H1 (cell line): ENCODE measurements around the gene ARHGAP6. TPM values are rescaled to one million over a fixed set of nuclear protein-coding genes. Genes with fewer than 3 reads are reported as not detected.

Source experiments
- CTCF ChIA-PET: fragments of 300-600 bp; sonication (Branson Sonifier 250); formaldehyde crosslinking; loops from one replicate; lab custom pipeline; 2021; ENCODE audit not compliant: partially characterized antibody; lab: Charles Lee
- POLR2A ChIA-PET: fragments of 300-600 bp; sonication (Branson Sonifier 250); formaldehyde crosslinking; loops from one replicate; lab custom pipeline; 2021; ENCODE audit warnings: inconsistent platforms; ENCODE audit not compliant: partially characterized antibody; lab: Charles Lee
- DNase-seq, 2 experiments: peaks; one replicate each; pipeline versions ENCODE4 v3.0.0 to v3.0.0-alpha.2; 2010 to 2022; ENCODE audit warnings: low spot score in 2 of 2, low read depth in 1 of 2, mixed read lengths in 1 of 2
- FAIRE-seq: peaks from 2 replicates; lab custom pipeline; 2011; peaks lifted over from hg19 to GRCh38; lab: Jason Lieb, UNC
- H2AFZ ChIP-seq: 2 replicates; pipeline ENCODE4 v1.8.1; 2012; ENCODE audit warnings: low read length, inconsistent platforms
- H2AK5ac ChIP-seq: 2 replicates; pipeline ENCODE4 v1.6.1; 2013; ENCODE audit warnings: low read depth, low read length
- H2BK120ac ChIP-seq: replicated peaks from 2 replicates; pipeline ENCODE3; 2013; ENCODE audit warnings: low read depth, low read length, inconsistent platforms
- H2BK12ac ChIP-seq: 2 replicates; pipeline ENCODE4 v1.6.1; 2013; ENCODE audit warnings: low read depth, low read length
- H2BK15ac ChIP-seq: 2 replicates; pipeline ENCODE4 v1.6.1; 2013; ENCODE audit warnings: low read length
- H2BK20ac ChIP-seq: 2 replicates; pipeline ENCODE4 v1.6.1; 2013; ENCODE audit warnings: low read length
- H2BK5ac ChIP-seq: 2 replicates; pipeline ENCODE4 v1.6.1; 2013; ENCODE audit warnings: low read depth, low read length
- H3K14ac ChIP-seq: 2 replicates; pipeline ENCODE4 v1.6.1; 2013; ENCODE audit warnings: inconsistent platforms; ENCODE audit not compliant: insufficient read length
- H3K18ac ChIP-seq: 2 replicates; pipeline ENCODE4 v1.6.1; 2013; ENCODE audit warnings: low read length; ENCODE audit errors: extremely low read depth
- H3K23ac ChIP-seq: 2 replicates; pipeline ENCODE4 v1.6.1; 2013; ENCODE audit warnings: inconsistent platforms; ENCODE audit not compliant: insufficient read length
- H3K23me2 ChIP-seq: 2 replicates; pipeline ENCODE4 v1.6.1; 2013; ENCODE audit warnings: low read depth, low read length
- H3K27ac ChIP-seq: 2 replicates; pipeline ENCODE4 v1.6.1; 2011; ENCODE audit warnings: low read depth, low read length, inconsistent platforms
- H3K27me3 ChIP-seq, 4 experiments: replicated peaks in 1 of 4; 1 replicate in 1 of 4; 2 replicates in 3 of 4; pipeline versions ENCODE4 v1.6.1 to v1.8.1; 2011 to 2013; ENCODE audit warnings: low read length in 3 of 4, mild to moderate bottlenecking in 3 of 4, inconsistent platforms in 2 of 4, mixed read lengths in 2 of 4, moderate library complexity in 1 of 4; ENCODE audit not compliant: control insufficient read depth in 3 of 4, insufficient read depth in 3 of 4; ENCODE audit errors: extremely low read depth in 1 of 4
- H3K36me3 ChIP-seq, 4 experiments: 2 replicates each; pipeline versions ENCODE4 v1.6.1 to v1.8.1; 2011 to 2013; ENCODE audit warnings: mild to moderate bottlenecking in 4 of 4, low read length in 3 of 4, moderate library complexity in 2 of 4, control low read depth in 1 of 4, inconsistent platforms in 1 of 4; ENCODE audit not compliant: insufficient read depth in 4 of 4, control insufficient read depth in 2 of 4
- H3K4ac ChIP-seq: replicated peaks from 2 replicates; pipeline ENCODE3; 2013; ENCODE audit warnings: low read length, low read depth, mixed read lengths, inconsistent platforms; ENCODE audit not compliant: insufficient read length
- H3K4me1 ChIP-seq, 4 experiments: replicated peaks in 1 of 4; 1 replicate in 1 of 4; 2 replicates in 3 of 4; pipeline versions ENCODE4 v1.6.1 to v1.8.1; 2011 to 2013; ENCODE audit warnings: low read length in 3 of 4, inconsistent platforms in 2 of 4, mixed read lengths in 1 of 4; ENCODE audit not compliant: insufficient read depth in 4 of 4, control insufficient read depth in 3 of 4
- H3K4me2 ChIP-seq, 2 experiments: 2 replicates each; pipeline versions ENCODE4 v1.6.1 to v1.8.1; 2011 to 2013; ENCODE audit warnings: low read depth in 2 of 2, low read length in 2 of 2, control low read depth in 1 of 2, inconsistent platforms in 1 of 2, mild to moderate bottlenecking in 1 of 2; ENCODE audit not compliant: insufficient read depth in 1 of 2
- H3K4me3 ChIP-seq, 4 experiments: fragments of 200-600, 300-600 bp in 1 of 4; sonication (generic), shearing (Covaris generic), sonication (Bioruptor Twin) in 1 of 4; 2 replicates each; pipeline versions ENCODE4 v1.5.1 to v1.8.1; 2011 to 2016; ENCODE audit warnings: low read length in 4 of 4, low read depth in 3 of 4, control low read depth in 2 of 4, inconsistent platforms in 2 of 4, mild to moderate bottlenecking in 2 of 4, mixed read lengths in 1 of 4, moderate library complexity in 1 of 4; ENCODE audit not compliant: insufficient read depth in 2 of 4; ENCODE audit errors: extremely low read depth in 1 of 4
- H3K56ac ChIP-seq: replicated peaks from 2 replicates; pipeline ENCODE3; 2013; ENCODE audit warnings: low read depth, mild to moderate bottlenecking, mixed read lengths, low read length, inconsistent platforms; ENCODE audit not compliant: insufficient read length
- H3K79me1 ChIP-seq: 2 replicates; pipeline ENCODE4 v1.6.1; 2013; ENCODE audit warnings: low read depth, low read length, control low read depth
- H3K79me2 ChIP-seq, 2 experiments: 2 replicates each; pipeline versions ENCODE4 v1.6.1 to v1.8.1; 2012 to 2013; ENCODE audit warnings: low read length in 2 of 2, mild to moderate bottlenecking in 2 of 2, inconsistent platforms in 1 of 2; ENCODE audit not compliant: insufficient read depth in 2 of 2, control insufficient read depth in 1 of 2
- H3K9ac ChIP-seq, 4 experiments: replicated peaks in 1 of 4; 1 replicate in 1 of 4; 2 replicates in 3 of 4; pipeline versions ENCODE4 v1.6.1 to v1.8.1; 2011 to 2013; ENCODE audit warnings: low read depth in 3 of 4, low read length in 3 of 4, control low read depth in 2 of 4, mild to moderate bottlenecking in 2 of 4, moderate library complexity in 2 of 4, inconsistent platforms in 1 of 4; ENCODE audit errors: extremely low read depth in 1 of 4
- H3K9me3 ChIP-seq, 2 experiments: 2 replicates each; pipeline versions ENCODE4 v1.6.1 to v1.8.1; 2012 to 2013; ENCODE audit warnings: mild to moderate bottlenecking in 2 of 2, moderate library complexity in 2 of 2, control low read depth in 1 of 2, inconsistent platforms in 1 of 2, low read depth in 1 of 2, low read length in 1 of 2, mixed read lengths in 1 of 2; ENCODE audit not compliant: insufficient read depth in 2 of 2
- H4K20me1 ChIP-seq, 2 experiments: replicated peaks in 1 of 2; 2 replicates each; pipeline versions ENCODE3 to v1.8.1; 2011 to 2013; ENCODE audit warnings: inconsistent platforms in 2 of 2, low read length in 2 of 2, mild to moderate bottlenecking in 1 of 2; ENCODE audit not compliant: insufficient read depth in 2 of 2, control insufficient read depth in 1 of 2
- H4K5ac ChIP-seq: 2 replicates; pipeline ENCODE4 v1.6.1; 2013; ENCODE audit warnings: low read length, low read depth, mixed read lengths, inconsistent platforms; ENCODE audit not compliant: insufficient read length
- H4K8ac ChIP-seq: 2 replicates; pipeline ENCODE4 v1.8.0; 2013; ENCODE audit warnings: mild to moderate bottlenecking, moderate library complexity, low read length, inconsistent platforms; ENCODE audit not compliant: insufficient read depth; ENCODE audit errors: extremely low read depth
- H4K91ac ChIP-seq: replicated peaks from 2 replicates; pipeline ENCODE3; 2013; ENCODE audit warnings: low read length, mixed read lengths, inconsistent platforms; ENCODE audit not compliant: insufficient read length
- BRCA1 ChIP-seq: IDR thresholded peaks from 2 replicates; pipeline ENCODE4 v1.6.1; 2012; ENCODE audit warnings: low read depth, low read length, improper control_type of control experiment
- CEBPB ChIP-seq: IDR thresholded peaks from 2 replicates; pipeline ENCODE4 v1.6.1; 2012; ENCODE audit warnings: low read depth, low read length
- MAFK ChIP-seq: IDR thresholded peaks from 2 replicates; pipeline ENCODE4 v1.6.1; 2012; ENCODE audit warnings: low read depth, mild to moderate bottlenecking, improper control_type of control experiment, low read length
- MAX ChIP-seq: IDR thresholded peaks from 2 replicates; pipeline ENCODE4 v1.6.1; 2012; ENCODE audit warnings: inconsistent platforms
- NANOG ChIP-seq: IDR thresholded peaks from 2 replicates; pipeline ENCODE4 v1.6.1; 2011; ENCODE audit warnings: low read length, low read depth, mild to moderate bottlenecking, inconsistent platforms; ENCODE audit not compliant: insufficient read depth, poor library complexity, severe bottlenecking
- RFX5 ChIP-seq: IDR thresholded peaks from 2 replicates; pipeline ENCODE4 v1.6.1; 2011; ENCODE audit warnings: low read depth, low read length, improper control_type of control experiment, borderline replicate concordance
- RNF2 ChIP-seq: fragments of 200-900, 300-1000 bp; sonication (generic); IDR thresholded peaks from 2 replicates; pipeline ENCODE4 v1.7.1; 2016; ENCODE audit warnings: borderline replicate concordance, low read depth, mild to moderate bottlenecking, antibody characterized with exemption, low read length; ENCODE audit not compliant: poor library complexity, severe bottlenecking; ENCODE audit errors: missing control alignments
- TEAD4 ChIP-seq: IDR thresholded peaks from 2 replicates; pipeline ENCODE4 v1.6.1; 2012; ENCODE audit warnings: low read depth, low read length, inconsistent platforms, mixed read lengths
- WGBS, 2 experiments: shearing (Covaris generic) in 1 of 2; methylation state at CpG; one replicate each; pipeline versions ENCODE4 v1.1.6 to v1.1.7; 2013 to 2015; ENCODE audit warnings: low lambda C conversion rate in 2 of 2, mixed read lengths in 2 of 2, inconsistent platforms in 1 of 2, low coverage in 1 of 2, missing lambda C conversion rate in 1 of 2; ENCODE audit not compliant: insufficient replicate concordance in 2 of 2, insufficient coverage in 1 of 2, insufficient read length in 1 of 2; ENCODE audit errors: extremely low coverage in 1 of 2, missing lambda C conversion rate in 1 of 2; 5-methylcytosine and 5-hydroxymethylcytosine counted together
- polyA plus RNA-seq, 7 experiments: library from polyadenylated mRNA; depleted of rRNA in 3 of 7; stranded (reverse) in 5 of 7; unstranded in 2 of 7; fragments of >200 nt in 5 of 7; fragments of 200-250 nt in 2 of 7; gene quantifications; 1 replicate in 5 of 7; 2 replicates in 1 of 7; 4 replicates in 1 of 7; pipeline versions ENCODE4 v1.2.1 to v1.2.3, GENCODE V29; 2011 to 2013; ENCODE audit warnings: missing spikeins in 2 of 7, mixed read lengths in 2 of 7
- total RNA-seq: library from RNA; stranded (reverse); fragmentation: NEBNext Ultra II Directional; extraction: Animal tissue kit (Norgen Biotek cat#: 25700); gene quantifications from 2 replicates; pipeline ENCODE4 v1.2.1, GENCODE V29; 2021

The ARHGAP6 gene
- total and polyA plus RNA-seq, 2 of the 8 experiments (the other 6 are each of a cell fraction or from before 2014, with no cell fraction given), result 0.35 to 0.82 TPM

GRCh38 chrX:11408109-11408405 is 257.7 kb downstream of the ARHGAP6 start:
- Histone ChIP-seq H2AK5ac (no peak overlapping the region), H3K18ac (no peak overlapping the region), H2BK20ac (no peak overlapping the region), H3K4me3 (no peak overlapping the region), H2BK120ac (no peak overlapping the region), H3K14ac (no peak overlapping the region), H3K23ac (no peak overlapping the region), H3K79me1 (no peaks in the 10 kb centered on the region), H3K23me2 (no peaks in the 10 kb centered on the region; the same call in 1 of the 2 replicates), H3K4ac (no peak overlapping the region), H3K27me3 (no peaks in the 10 kb centered on the region), H2AFZ (no peak overlapping the region), H3K4me2 (no peak overlapping the region), H4K20me1 (no peaks in the 10 kb centered on the region), H4K5ac (no peak overlapping the region), H2BK15ac (no peak overlapping the region), H3K27ac (no peak overlapping the region), H3K4me1 (no peaks in the 10 kb centered on the region), H3K56ac (no peak overlapping the region), H3K36me3 (no peaks in the 10 kb centered on the region), H3K9me3 (no peaks in the 10 kb centered on the region), H4K8ac (no peak overlapping the region), H2BK12ac (no peak overlapping the region), H4K91ac (no peak overlapping the region), H3K79me2 (no peaks in the 10 kb centered on the region), H2BK5ac (no peak overlapping the region), H3K9ac (no peak overlapping the region)
- POLR2A ChIA-PET, result no interaction called here
- CTCF ChIA-PET, result no interaction called here
- WGBS, 2 experiments, result 97% methylated on average over 5 of the region's 5 CpGs; no CpG with 5 or more reads in 1 of the 2 experiments
- FAIRE-seq, result no peak
- no peak for DNase-seq
- TF ChIP-seq TEAD4, result no peak
- TF ChIP-seq CEBPB, result no peak
- no peak for TF ChIP-seq MAFK
- TF ChIP-seq RFX5, result no peak
- TF ChIP-seq NANOG, result no peak
- TF ChIP-seq MAX, result no peak
- TF ChIP-seq BRCA1, result no peak
- no peak for TF ChIP-seq RNF2
- TF ChIP-seq, all 59 proteins: peak for 0
